H1 (cell line): ENCODE results near the gene ACSF3. TPM values are rescaled to one million over a fixed set of nuclear protein-coding genes. Genes with fewer than 3 reads are reported as not detected.

Experiments used
- CTCF ChIA-PET: fragments of 300-600 bp; sonication (Branson Sonifier 250); formaldehyde crosslinking; loops from one replicate; lab custom pipeline; 2021; ENCODE audit not compliant: partially characterized antibody; lab: Charles Lee
- POLR2A ChIA-PET: fragments of 300-600 bp; sonication (Branson Sonifier 250); formaldehyde crosslinking; loops from one replicate; lab custom pipeline; 2021; ENCODE audit warnings: inconsistent platforms; ENCODE audit not compliant: partially characterized antibody; lab: Charles Lee
- DNase-seq, 2 experiments: peaks; one replicate each; pipeline versions ENCODE4 v3.0.0 to v3.0.0-alpha.2; 2010 to 2022; ENCODE audit warnings: low spot score in 2 of 2, low read depth in 1 of 2, mixed read lengths in 1 of 2
- FAIRE-seq: peaks from 2 replicates; lab custom pipeline; 2011; peaks lifted over from hg19 to GRCh38; lab: Jason Lieb, UNC
- H2AFZ ChIP-seq: 2 replicates; pipeline ENCODE4 v1.8.1; 2012; ENCODE audit warnings: low read length, inconsistent platforms
- H2AK5ac ChIP-seq: 2 replicates; pipeline ENCODE4 v1.6.1; 2013; ENCODE audit warnings: low read depth, low read length
- H2BK120ac ChIP-seq: replicated peaks from 2 replicates; pipeline ENCODE3; 2013; ENCODE audit warnings: low read depth, low read length, inconsistent platforms
- H2BK12ac ChIP-seq: 2 replicates; pipeline ENCODE4 v1.6.1; 2013; ENCODE audit warnings: low read depth, low read length
- H2BK15ac ChIP-seq: 2 replicates; pipeline ENCODE4 v1.6.1; 2013; ENCODE audit warnings: low read length
- H2BK20ac ChIP-seq: 2 replicates; pipeline ENCODE4 v1.6.1; 2013; ENCODE audit warnings: low read length
- H2BK5ac ChIP-seq: 2 replicates; pipeline ENCODE4 v1.6.1; 2013; ENCODE audit warnings: low read depth, low read length
- H3K14ac ChIP-seq: 2 replicates; pipeline ENCODE4 v1.6.1; 2013; ENCODE audit warnings: inconsistent platforms; ENCODE audit not compliant: insufficient read length
- H3K18ac ChIP-seq: 2 replicates; pipeline ENCODE4 v1.6.1; 2013; ENCODE audit warnings: low read length; ENCODE audit errors: extremely low read depth
- H3K23ac ChIP-seq: 2 replicates; pipeline ENCODE4 v1.6.1; 2013; ENCODE audit warnings: inconsistent platforms; ENCODE audit not compliant: insufficient read length
- H3K23me2 ChIP-seq: 2 replicates; pipeline ENCODE4 v1.6.1; 2013; ENCODE audit warnings: low read depth, low read length
- H3K27ac ChIP-seq: 2 replicates; pipeline ENCODE4 v1.6.1; 2011; ENCODE audit warnings: low read depth, low read length, inconsistent platforms
- H3K27me3 ChIP-seq, 4 experiments: replicated peaks in 1 of 4; 1 replicate in 1 of 4; 2 replicates in 3 of 4; pipeline versions ENCODE4 v1.6.1 to v1.8.1; 2011 to 2013; ENCODE audit warnings: low read length in 3 of 4, mild to moderate bottlenecking in 3 of 4, inconsistent platforms in 2 of 4, mixed read lengths in 2 of 4, moderate library complexity in 1 of 4; ENCODE audit not compliant: control insufficient read depth in 3 of 4, insufficient read depth in 3 of 4; ENCODE audit errors: extremely low read depth in 1 of 4
- H3K36me3 ChIP-seq, 4 experiments: 2 replicates each; pipeline versions ENCODE4 v1.6.1 to v1.8.1; 2011 to 2013; ENCODE audit warnings: mild to moderate bottlenecking in 4 of 4, low read length in 3 of 4, moderate library complexity in 2 of 4, control low read depth in 1 of 4, inconsistent platforms in 1 of 4; ENCODE audit not compliant: insufficient read depth in 4 of 4, control insufficient read depth in 2 of 4
- H3K4ac ChIP-seq: replicated peaks from 2 replicates; pipeline ENCODE3; 2013; ENCODE audit warnings: low read length, low read depth, mixed read lengths, inconsistent platforms; ENCODE audit not compliant: insufficient read length
- H3K4me1 ChIP-seq, 4 experiments: replicated peaks in 1 of 4; 1 replicate in 1 of 4; 2 replicates in 3 of 4; pipeline versions ENCODE4 v1.6.1 to v1.8.1; 2011 to 2013; ENCODE audit warnings: low read length in 3 of 4, inconsistent platforms in 2 of 4, mixed read lengths in 1 of 4; ENCODE audit not compliant: insufficient read depth in 4 of 4, control insufficient read depth in 3 of 4
- H3K4me2 ChIP-seq, 2 experiments: 2 replicates each; pipeline versions ENCODE4 v1.6.1 to v1.8.1; 2011 to 2013; ENCODE audit warnings: low read depth in 2 of 2, low read length in 2 of 2, control low read depth in 1 of 2, inconsistent platforms in 1 of 2, mild to moderate bottlenecking in 1 of 2; ENCODE audit not compliant: insufficient read depth in 1 of 2
- H3K4me3 ChIP-seq, 4 experiments: fragments of 200-600, 300-600 bp in 1 of 4; sonication (generic), shearing (Covaris generic), sonication (Bioruptor Twin) in 1 of 4; 2 replicates each; pipeline versions ENCODE4 v1.5.1 to v1.8.1; 2011 to 2016; ENCODE audit warnings: low read length in 4 of 4, low read depth in 3 of 4, control low read depth in 2 of 4, inconsistent platforms in 2 of 4, mild to moderate bottlenecking in 2 of 4, mixed read lengths in 1 of 4, moderate library complexity in 1 of 4; ENCODE audit not compliant: insufficient read depth in 2 of 4; ENCODE audit errors: extremely low read depth in 1 of 4
- H3K56ac ChIP-seq: replicated peaks from 2 replicates; pipeline ENCODE3; 2013; ENCODE audit warnings: low read depth, mild to moderate bottlenecking, mixed read lengths, low read length, inconsistent platforms; ENCODE audit not compliant: insufficient read length
- H3K79me1 ChIP-seq: 2 replicates; pipeline ENCODE4 v1.6.1; 2013; ENCODE audit warnings: low read depth, low read length, control low read depth
- H3K79me2 ChIP-seq, 2 experiments: 2 replicates each; pipeline versions ENCODE4 v1.6.1 to v1.8.1; 2012 to 2013; ENCODE audit warnings: low read length in 2 of 2, mild to moderate bottlenecking in 2 of 2, inconsistent platforms in 1 of 2; ENCODE audit not compliant: insufficient read depth in 2 of 2, control insufficient read depth in 1 of 2
- H3K9ac ChIP-seq, 4 experiments: replicated peaks in 1 of 4; 1 replicate in 1 of 4; 2 replicates in 3 of 4; pipeline versions ENCODE4 v1.6.1 to v1.8.1; 2011 to 2013; ENCODE audit warnings: low read depth in 3 of 4, low read length in 3 of 4, control low read depth in 2 of 4, mild to moderate bottlenecking in 2 of 4, moderate library complexity in 2 of 4, inconsistent platforms in 1 of 4; ENCODE audit errors: extremely low read depth in 1 of 4
- H3K9me3 ChIP-seq, 2 experiments: 2 replicates each; pipeline versions ENCODE4 v1.6.1 to v1.8.1; 2012 to 2013; ENCODE audit warnings: mild to moderate bottlenecking in 2 of 2, moderate library complexity in 2 of 2, control low read depth in 1 of 2, inconsistent platforms in 1 of 2, low read depth in 1 of 2, low read length in 1 of 2, mixed read lengths in 1 of 2; ENCODE audit not compliant: insufficient read depth in 2 of 2
- H4K20me1 ChIP-seq, 2 experiments: replicated peaks in 1 of 2; 2 replicates each; pipeline versions ENCODE3 to v1.8.1; 2011 to 2013; ENCODE audit warnings: inconsistent platforms in 2 of 2, low read length in 2 of 2, mild to moderate bottlenecking in 1 of 2; ENCODE audit not compliant: insufficient read depth in 2 of 2, control insufficient read depth in 1 of 2
- H4K5ac ChIP-seq: 2 replicates; pipeline ENCODE4 v1.6.1; 2013; ENCODE audit warnings: low read length, low read depth, mixed read lengths, inconsistent platforms; ENCODE audit not compliant: insufficient read length
- H4K8ac ChIP-seq: 2 replicates; pipeline ENCODE4 v1.8.0; 2013; ENCODE audit warnings: mild to moderate bottlenecking, moderate library complexity, low read length, inconsistent platforms; ENCODE audit not compliant: insufficient read depth; ENCODE audit errors: extremely low read depth
- H4K91ac ChIP-seq: replicated peaks from 2 replicates; pipeline ENCODE3; 2013; ENCODE audit warnings: low read length, mixed read lengths, inconsistent platforms; ENCODE audit not compliant: insufficient read length
- ASH2L ChIP-seq: fragments of 200-600, 300-600 bp; sonication (generic); IDR thresholded peaks from one replicate; pipeline ENCODE4 v1.7.1; 2017; ENCODE audit warnings: low read length
- CHD2 ChIP-seq: IDR thresholded peaks from 2 replicates; pipeline ENCODE4 v1.6.1; 2012; ENCODE audit warnings: low read length, improper control_type of control experiment
- HDAC6 ChIP-seq: IDR thresholded peaks from one replicate; pipeline ENCODE4 v1.7.1; 2012; ENCODE audit warnings: low read depth, mild to moderate bottlenecking, inconsistent platforms, low read length, moderate library complexity
- JUND ChIP-seq: IDR thresholded peaks from 2 replicates; pipeline ENCODE4 v1.6.1; 2011; ENCODE audit warnings: mild to moderate bottlenecking, improper control_type of control experiment, low read length
- POLR2A ChIP-seq, 2 experiments: IDR thresholded peaks; 1 replicate in 1 of 2; 2 replicates in 1 of 2; pipeline ENCODE4 v1.6.1; 2011; ENCODE audit warnings: low read depth in 2 of 2, low read length in 2 of 2, mild to moderate bottlenecking in 2 of 2; ENCODE audit errors: control extremely low read depth in 1 of 2
- RAD21 ChIP-seq, 2 experiments: IDR thresholded peaks in 1 of 2; conservative IDR thresholded peaks in 1 of 2; 2 replicates each; pipeline ENCODE4 v1.6.1; 2011; ENCODE audit warnings: low read depth in 2 of 2, low read length in 2 of 2, improper control_type of control experiment in 1 of 2, inconsistent platforms in 1 of 2, mild to moderate bottlenecking in 1 of 2, moderate library complexity in 1 of 2
- SAP30 ChIP-seq: fragments of 300-600 bp; sonication (generic); IDR thresholded peaks from 2 replicates; pipeline ENCODE4 v1.7.1; 2012; ENCODE audit warnings: low read length, moderate library complexity, mild to moderate bottlenecking, inconsistent platforms; ENCODE audit not compliant: insufficient read depth, insufficient replicate concordance
- SP2 ChIP-seq: IDR thresholded peaks from 2 replicates; pipeline ENCODE4 v1.6.1; 2012; ENCODE audit warnings: mild to moderate bottlenecking, low read length, inconsistent platforms
- SUZ12 ChIP-seq: fragments of 200-600 bp; sonication (generic); IDR thresholded peaks from 2 replicates; pipeline ENCODE4 v1.6.1; 2012; ENCODE audit warnings: mild to moderate bottlenecking, inconsistent platforms, low read length, moderate library complexity, mixed read lengths
- TCF12 ChIP-seq: IDR thresholded peaks from 2 replicates; pipeline ENCODE4 v1.6.1; 2011; ENCODE audit warnings: low read depth, mild to moderate bottlenecking, low read length
- ZNF274 ChIP-seq: IDR thresholded peaks from 2 replicates; pipeline ENCODE4 v1.7.0; 2012; ENCODE audit warnings: low read length, borderline replicate concordance; ENCODE audit errors: extremely low read depth
- WGBS, 2 experiments: shearing (Covaris generic) in 1 of 2; methylation state at CpG; one replicate each; pipeline versions ENCODE4 v1.1.6 to v1.1.7; 2013 to 2015; ENCODE audit warnings: low lambda C conversion rate in 2 of 2, mixed read lengths in 2 of 2, inconsistent platforms in 1 of 2, low coverage in 1 of 2, missing lambda C conversion rate in 1 of 2; ENCODE audit not compliant: insufficient replicate concordance in 2 of 2, insufficient coverage in 1 of 2, insufficient read length in 1 of 2; ENCODE audit errors: extremely low coverage in 1 of 2, missing lambda C conversion rate in 1 of 2; 5-methylcytosine and 5-hydroxymethylcytosine counted together
- polyA plus RNA-seq, 7 experiments: library from polyadenylated mRNA; depleted of rRNA in 3 of 7; stranded (reverse) in 5 of 7; unstranded in 2 of 7; fragments of >200 nt in 5 of 7; fragments of 200-250 nt in 2 of 7; gene quantifications; 1 replicate in 5 of 7; 2 replicates in 1 of 7; 4 replicates in 1 of 7; pipeline versions ENCODE4 v1.2.1 to v1.2.3, GENCODE V29; 2011 to 2013; ENCODE audit warnings: missing spikeins in 2 of 7, mixed read lengths in 2 of 7
- total RNA-seq: library from RNA; stranded (reverse); fragmentation: NEBNext Ultra II Directional; extraction: Animal tissue kit (Norgen Biotek cat#: 25700); gene quantifications from 2 replicates; pipeline ENCODE4 v1.2.1, GENCODE V29; 2021
- TF ChIP-seq, protein P1 (sequence below): IDR thresholded peaks from 2 replicates; pipeline ENCODE4 v1.6.1; 2012; ENCODE audit warnings: inconsistent platforms

The ACSF3 gene
- total and polyA plus RNA-seq, 2 of the 8 experiments (the other 6 are each of a cell fraction or from before 2014, with no cell fraction given), result 15.6 to 22.9 TPM

DNA sequence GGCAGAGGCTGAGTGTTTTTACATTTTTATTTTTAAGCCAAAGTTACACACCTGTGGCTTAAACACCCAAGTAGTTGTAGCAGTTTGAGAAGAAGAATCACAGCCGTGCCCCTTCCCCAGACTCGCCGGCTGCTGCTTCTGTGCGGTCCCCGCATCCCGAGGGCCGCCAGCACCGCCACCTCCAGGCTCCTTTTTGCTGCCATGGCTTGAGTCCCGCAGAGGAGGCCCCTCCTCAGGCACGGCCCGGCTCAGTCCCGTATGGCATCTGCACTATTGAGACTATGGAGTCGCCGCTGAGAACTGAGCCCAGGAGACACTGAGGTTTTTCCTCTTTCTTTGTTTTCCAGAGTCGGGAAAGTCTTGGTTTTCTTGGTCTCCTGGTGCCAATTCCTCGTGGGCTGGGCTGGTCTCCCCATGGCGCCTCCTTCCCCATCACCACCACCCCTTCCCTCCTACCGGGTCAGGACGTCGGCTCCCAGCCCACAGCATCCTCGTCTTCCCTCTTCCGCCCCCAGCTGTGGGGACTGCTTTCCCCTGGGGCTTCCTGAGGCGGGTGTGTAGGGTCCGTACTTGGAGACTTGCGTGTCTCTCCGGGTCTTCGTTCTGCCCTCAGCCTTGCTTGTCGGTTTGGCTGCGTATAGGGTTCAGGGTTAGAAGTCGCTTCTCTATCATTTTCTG, 45.3 kb downstream of the ACSF3 start:
- no peak overlapping the region for H4K91ac ChIP-seq
- no peaks in the 10 kb centered on the region for H3K23me2 ChIP-seq
- no peaks in the 10 kb centered on the region for H3K9me3 ChIP-seq
- H3K36me3 ChIP-seq, result peaks cover 0 to 7% (median 2%) of the 10 kb centered on the region in 4 experiments; a peak in 4 of 8 replicates
- no peak overlapping the region for H2BK5ac ChIP-seq
- H2BK15ac ChIP-seq, result no peak overlapping the region
- no peak overlapping the region for H3K4ac ChIP-seq
- H2BK120ac ChIP-seq, result no peak overlapping the region
- no peaks in the 10 kb centered on the region for H3K79me2 ChIP-seq
- no peak for TF ChIP-seq POLR2A (IDR thresholded peaks at IDR 0.05; ENCODE audit: control extremely low read depth in 1 of 2, low read depth in 2 of 2, low read length in 2 of 2)
- TF ChIP-seq RAD21 (IDR thresholded peaks at IDR 0.05 in 1 of 2, conservative IDR thresholded peaks at IDR 0.05 in 1 of 2; ENCODE audit: low read depth in 2 of 2, low read length in 2 of 2), result no peak
- no peak for TF ChIP-seq CHD2
- no peak for TF ChIP-seq JUND
- no peak for TF ChIP-seq ZNF274
- TF ChIP-seq HDAC6, result no peak
- no peak for TF ChIP-seq ASH2L
- TF ChIP-seq SUZ12, result no peak
- no peak for TF ChIP-seq SP2
- TF ChIP-seq SAP30, result no peak
- TF ChIP-seq, protein P1, sequence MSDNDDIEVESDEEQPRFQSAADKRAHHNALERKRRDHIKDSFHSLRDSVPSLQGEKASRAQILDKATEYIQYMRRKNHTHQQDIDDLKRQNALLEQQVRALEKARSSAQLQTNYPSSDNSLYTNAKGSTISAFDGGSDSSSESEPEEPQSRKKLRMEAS, result no peak
- TF ChIP-seq TCF12, result no peak
- no peak overlapping the region for H3K4me3 ChIP-seq
- H2BK20ac ChIP-seq, result no peak overlapping the region
- no peak overlapping the region for H2BK12ac ChIP-seq
- H3K4me2 ChIP-seq, result no peak overlapping the region
- FAIRE-seq, result no peak
- no peak overlapping the region for H3K14ac ChIP-seq
- no peaks in the 10 kb centered on the region for H3K79me1 ChIP-seq
- no peaks in the 10 kb centered on the region; a peak in 1 of 7 replicates for H3K27me3 ChIP-seq
- no peak overlapping the region for H4K5ac ChIP-seq
- H2AK5ac ChIP-seq, result no peak overlapping the region
- CTCF ChIA-PET, result interaction anchor here (0.9 kb wide), 1 partner anchor 9 kb away, joined by 3 read pairs; no protein-coding TSS in a partner anchor
- DNase-seq, result no peak
- H3K9ac ChIP-seq, result no peak overlapping the region
- no peak overlapping the region for H4K8ac ChIP-seq
- H3K18ac ChIP-seq, result no peak overlapping the region
- no peak overlapping the region for H3K56ac ChIP-seq
- H2AFZ ChIP-seq, result no peak overlapping the region
- H4K20me1 ChIP-seq, result peaks cover 0 to 9% of the 10 kb centered on the region in 2 experiments
- H3K23ac ChIP-seq, result no peak overlapping the region
- POLR2A ChIA-PET, result no interaction called here
- no peaks in the 10 kb centered on the region for H3K4me1 ChIP-seq
- 89% methylated on average over 29 of the region's 30 CpGs; no CpG with 5 or more reads in 1 of the 2 experiments for WGBS, 2 experiments
- H3K27ac ChIP-seq, result no peak overlapping the region
